ENCODE data around the gene ARMH3. TPM values are rescaled to one million over a fixed set of nuclear protein-coding genes. Genes with fewer than 3 reads are reported as not detected.

ARMH3 gene, protein sequence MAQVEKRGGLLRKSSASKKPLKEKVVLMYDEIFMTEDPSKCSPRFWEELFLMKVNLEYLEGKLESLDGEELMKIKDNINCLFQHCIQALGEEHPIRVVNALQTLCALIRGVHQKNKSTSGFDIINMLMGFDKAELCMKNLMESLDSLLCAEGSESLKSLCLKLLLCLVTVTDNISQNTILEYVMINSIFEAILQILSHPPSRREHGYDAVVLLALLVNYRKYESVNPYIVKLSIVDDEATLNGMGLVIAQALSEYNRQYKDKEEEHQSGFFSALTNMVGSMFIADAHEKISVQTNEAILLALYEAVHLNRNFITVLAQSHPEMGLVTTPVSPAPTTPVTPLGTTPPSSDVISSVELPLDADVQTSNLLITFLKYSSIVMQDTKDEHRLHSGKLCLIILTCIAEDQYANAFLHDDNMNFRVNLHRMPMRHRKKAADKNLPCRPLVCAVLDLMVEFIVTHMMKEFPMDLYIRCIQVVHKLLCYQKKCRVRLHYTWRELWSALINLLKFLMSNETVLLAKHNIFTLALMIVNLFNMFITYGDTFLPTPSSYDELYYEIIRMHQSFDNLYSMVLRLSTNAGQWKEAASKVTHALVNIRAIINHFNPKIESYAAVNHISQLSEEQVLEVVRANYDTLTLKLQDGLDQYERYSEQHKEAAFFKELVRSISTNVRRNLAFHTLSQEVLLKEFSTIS
- total RNA-seq = 10 to 100 TPM in 1 of 2 donors, 1 to 10 TPM in 1; 7.6 to 10.3 TPM

GRCh38 chr10:102055647-102056419 is at the start of gene ARMH3:
TSS of gene ARMH3 (minus strand) at chr10:102056173. CDS start at chr10:102040114, 16,059 bp downstream.

DNA sequence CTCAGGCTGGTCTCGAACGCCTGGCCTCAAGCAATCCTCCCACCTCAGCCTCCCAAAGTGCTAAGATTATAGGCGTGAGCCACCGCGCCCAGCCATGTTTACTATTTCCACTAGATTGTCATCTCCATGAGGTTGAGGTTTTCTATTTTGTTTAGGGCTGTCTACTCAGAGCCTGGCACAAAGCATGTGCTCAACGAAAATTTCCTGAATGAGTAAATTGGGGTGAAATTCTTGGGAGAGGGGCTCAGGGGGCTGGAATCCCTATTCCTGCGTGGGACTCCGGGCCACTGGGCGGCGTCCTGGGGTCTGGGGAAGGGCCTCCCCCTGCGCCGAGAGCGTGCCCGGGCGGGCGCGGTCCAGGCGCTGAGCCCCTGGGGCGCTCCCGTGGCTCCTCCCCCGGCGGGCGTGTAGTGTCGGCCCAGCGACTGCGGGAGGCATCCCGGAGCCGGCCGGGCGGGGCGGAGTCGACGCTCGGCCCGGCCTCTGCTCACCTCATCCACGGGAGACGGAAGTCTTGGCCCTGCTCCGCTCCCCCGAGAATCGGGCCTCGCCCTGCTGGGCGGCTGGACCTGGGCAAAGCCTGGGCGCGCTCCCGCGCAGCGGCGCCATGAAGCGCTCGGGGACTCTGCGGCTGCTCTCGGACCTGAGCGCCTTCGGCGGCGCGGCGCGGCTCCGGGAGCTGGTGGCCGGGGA is 9.0 kb upstream of the ARMH3 start, which contains the start of gene HPS6:
TSS of gene HPS6 (plus strand) at position 482 of the 693 bp plus-strand sequence. CDS start at position 608, 126 bp downstream.

GRCh38 chr10:101843032-101844021 is 212.6 kb downstream of the ARMH3 start, which contains the start of gene KCNIP2:
TSS of gene KCNIP2 (minus strand) at chr10:101843800. CDS start at chr10:101843568, 232 bp downstream.

GRCh38 chr10:101818119-101818871 is 237.7 kb downstream of the ARMH3 start, which contains the start of gene OGA:
TSS of gene OGA (minus strand) at chr10:101818444. CDS start at chr10:101818022, 422 bp downstream.

Small RNA genes lying within 50 kb of the gene (small RNA-seq; reads per million reads assigned to genes)
- gene AL500527.1 (0 reads per million in 2 donors), gene AL500527.2 (0 reads per million in 2 donors), gene RF00017 (0 reads per million in 2 donors), gene RF00019 (0 reads per million in 2 donors)

Other genes starting within 250 kb of the ARMH3 start
- 10 to 100 TPM; 60.6 to 63.3 TPM for gene OGA, start 237.7 kb downstream of the ARMH3 start, total RNA-seq
- 1 to 10 TPM; 1.7 to 2.0 TPM for gene KCNIP2, start 212.4 kb downstream of the ARMH3 start, total RNA-seq
- gene HPS6, start 9.2 kb upstream of the ARMH3 start, total RNA-seq = 10 to 100 TPM; 34.8 to 41.0 TPM
- 10 to 100 TPM; 74.3 to 79.3 TPM for gene LDB1, start 64.2 kb upstream of the ARMH3 start, total RNA-seq
- 10 to 100 TPM; 15.8 to 22.6 TPM for gene PPRC1, start 76.9 kb upstream of the ARMH3 start, total RNA-seq
- gene NOLC1, start 96.2 kb upstream of the ARMH3 start, total RNA-seq = 10 to 100 TPM; 33.0 to 82.9 TPM
- gene ELOVL3, start 170.1 kb upstream of the ARMH3 start, total RNA-seq = under 1 TPM; 0.33 to 0.34 TPM
- gene PITX3, start 185.3 kb upstream of the ARMH3 start, total RNA-seq = not detected
- 10 to 100 TPM; 29.3 to 35.4 TPM for gene GBF1, start 189.4 kb upstream of the ARMH3 start, total RNA-seq

Measured in melanocyte of skin (primary cell).